ENCODE results near the gene NUB1.

NUB1 gene

DNA sequence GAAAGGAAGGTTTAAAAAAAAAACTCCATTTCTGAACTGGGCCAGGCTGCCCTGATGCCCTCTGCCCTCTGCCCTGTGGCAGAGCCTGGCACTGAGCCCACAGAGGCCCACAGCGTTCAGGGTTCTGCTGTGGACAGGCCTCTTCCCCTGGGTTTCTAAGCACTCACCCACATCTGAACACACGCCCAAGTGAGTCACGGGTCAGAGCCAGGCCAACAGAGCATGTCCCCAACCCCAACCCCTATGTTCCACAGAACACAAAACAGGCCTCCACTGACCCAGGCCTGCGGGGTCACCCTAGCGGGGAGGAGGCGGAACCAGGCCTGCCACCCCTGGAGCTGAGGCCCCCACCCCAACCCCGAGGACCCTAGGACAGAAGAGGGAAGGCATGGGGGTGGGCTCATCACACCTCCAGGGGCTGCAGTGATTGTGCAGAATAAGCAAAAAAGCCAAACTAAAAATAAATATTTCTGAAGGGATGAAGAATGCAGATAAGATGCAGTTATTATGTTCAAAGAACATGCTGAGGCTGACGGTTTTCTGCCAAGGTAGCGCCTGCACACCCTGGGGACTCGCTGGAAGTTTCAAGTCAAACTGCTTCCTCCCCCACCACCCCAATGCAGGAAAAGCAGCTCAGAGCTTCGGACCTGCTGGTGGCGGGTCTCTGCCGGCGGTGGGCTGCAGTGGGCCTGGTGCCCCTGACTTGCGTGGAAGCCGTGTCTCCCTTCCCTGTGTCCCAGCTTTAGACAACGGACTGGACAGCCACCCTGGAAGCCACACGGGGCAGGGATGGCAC, 62.8 kb downstream of the NUB1 start:
- no peaks in the 10 kb centered on the region for H3K9me3 ChIP-seq (ENCODE audit: severe bottlenecking)
- TF ChIP-seq, protein P1, sequence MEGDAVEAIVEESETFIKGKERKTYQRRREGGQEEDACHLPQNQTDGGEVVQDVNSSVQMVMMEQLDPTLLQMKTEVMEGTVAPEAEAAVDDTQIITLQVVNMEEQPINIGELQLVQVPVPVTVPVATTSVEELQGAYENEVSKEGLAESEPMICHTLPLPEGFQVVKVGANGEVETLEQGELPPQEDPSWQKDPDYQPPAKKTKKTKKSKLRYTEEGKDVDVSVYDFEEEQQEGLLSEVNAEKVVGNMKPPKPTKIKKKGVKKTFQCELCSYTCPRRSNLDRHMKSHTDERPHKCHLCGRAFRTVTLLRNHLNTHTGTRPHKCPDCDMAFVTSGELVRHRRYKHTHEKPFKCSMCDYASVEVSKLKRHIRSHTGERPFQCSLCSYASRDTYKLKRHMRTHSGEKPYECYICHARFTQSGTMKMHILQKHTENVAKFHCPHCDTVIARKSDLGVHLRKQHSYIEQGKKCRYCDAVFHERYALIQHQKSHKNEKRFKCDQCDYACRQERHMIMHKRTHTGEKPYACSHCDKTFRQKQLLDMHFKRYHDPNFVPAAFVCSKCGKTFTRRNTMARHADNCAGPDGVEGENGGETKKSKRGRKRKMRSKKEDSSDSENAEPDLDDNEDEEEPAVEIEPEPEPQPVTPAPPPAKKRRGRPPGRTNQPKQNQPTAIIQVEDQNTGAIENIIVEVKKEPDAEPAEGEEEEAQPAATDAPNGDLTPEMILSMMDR (IDR thresholded peaks at IDR 0.05; ENCODE audit: low read depth, low read length), result no peak
- no peak for DNase-seq
- H3K36me3 ChIP-seq, result no peaks in the 10 kb centered on the region
- H3K27me3 ChIP-seq (ENCODE audit: insufficient read depth, low read depth, severe bottlenecking), result peaks cover 9% of the 10 kb centered on the region
- no peak overlapping the region for H3K27ac ChIP-seq
- H3K4me3 ChIP-seq (ENCODE audit: low read depth, low read length), result no peak overlapping the region

- Histone ChIP-seq H3K9me3 (ENCODE audit: severe bottlenecking) (no peaks in the 10 kb centered on the region), H3K36me3 (no peaks in the 10 kb centered on the region), H3K4me3 (ENCODE audit: low read depth, low read length) (no peak overlapping the region), H3K27ac (no peak overlapping the region), H3K27me3 (ENCODE audit: insufficient read depth, low read depth, severe bottlenecking) (peaks cover 12% of the 10 kb centered on the region)
- TF ChIP-seq, protein P1 (IDR thresholded peaks at IDR 0.05; ENCODE audit: low read depth, low read length), result no peak
- no peak for DNase-seq
These were observed 63.4 kb downstream of the NUB1 start for GRCh38 chr7:151405056-151405455.

DNA sequence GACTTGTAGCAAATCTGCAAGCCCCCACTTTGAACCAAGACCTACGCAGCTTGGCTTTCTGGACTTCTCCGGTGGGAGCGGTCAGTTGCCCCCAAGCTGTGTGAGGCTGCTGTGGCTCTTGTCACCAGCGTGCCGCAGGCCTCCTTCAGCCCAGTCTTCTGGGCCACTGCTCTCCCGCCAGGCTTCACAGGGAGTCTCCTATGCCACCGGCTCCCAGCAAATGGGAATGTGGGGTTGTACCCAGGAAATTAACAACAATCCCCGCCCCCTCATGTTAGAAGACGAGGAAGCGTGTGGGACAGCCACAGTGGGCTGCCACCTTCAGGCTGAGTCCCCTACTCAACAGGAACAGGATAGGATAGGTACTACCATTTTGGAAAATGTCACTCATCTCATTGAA, 64.0 kb downstream of the NUB1 start:
- Histone ChIP-seq H3K27ac (no peak overlapping the region), H3K4me3 (ENCODE audit: low read depth, low read length) (no peak overlapping the region), H3K36me3 (no peaks in the 10 kb centered on the region), H3K9me3 (ENCODE audit: severe bottlenecking) (no peaks in the 10 kb centered on the region), H3K27me3 (ENCODE audit: insufficient read depth, low read depth, severe bottlenecking) (peaks cover 12% of the 10 kb centered on the region)
- TF ChIP-seq, protein P1 (IDR thresholded peaks at IDR 0.05; ENCODE audit: low read depth, low read length), result no peak
- DNase-seq, result no peak

DNA sequence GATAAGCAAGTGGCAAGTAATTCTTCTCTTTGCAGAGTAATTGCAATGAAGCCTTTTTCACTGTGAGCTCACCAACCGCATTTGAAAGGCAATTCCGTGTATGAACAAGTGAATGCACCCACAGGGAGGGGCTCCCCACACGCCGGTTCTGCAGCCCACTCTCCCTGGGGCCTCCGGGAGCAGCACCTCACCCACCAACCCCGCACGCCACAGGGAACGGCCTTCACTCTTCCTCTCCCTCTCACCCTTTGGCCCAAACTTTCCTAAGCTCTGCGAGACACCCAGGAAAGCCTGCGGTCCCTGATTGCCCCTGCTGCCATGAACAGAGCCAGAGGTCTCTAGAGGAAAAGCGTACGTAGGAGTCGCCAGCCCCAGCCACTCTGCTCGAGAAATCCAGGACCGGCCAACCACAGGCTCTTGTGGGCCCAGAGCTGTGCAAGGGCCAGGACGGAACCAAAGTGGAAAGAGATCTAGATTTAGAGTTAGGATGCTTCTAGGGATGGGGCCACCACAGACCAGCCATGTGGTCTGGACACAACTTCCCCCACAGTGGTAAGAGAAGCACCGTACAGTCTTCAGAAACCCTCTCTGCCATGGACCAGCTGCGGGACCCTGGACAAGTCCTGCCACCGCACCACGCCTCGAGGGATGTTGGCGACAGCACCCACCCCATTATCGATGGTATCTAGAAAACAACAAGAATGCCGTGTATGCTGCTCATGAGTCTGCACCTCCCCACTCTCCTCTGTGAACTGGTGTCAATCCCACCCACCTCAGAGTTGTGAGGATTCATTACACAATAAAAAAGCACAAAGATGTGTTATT, 64.7 kb downstream of the NUB1 start:
- peaks cover 12% of the 10 kb centered on the region for H3K27me3 ChIP-seq (ENCODE audit: insufficient read depth, low read depth, severe bottlenecking)
- TF ChIP-seq, protein P1 (IDR thresholded peaks at IDR 0.05; ENCODE audit: low read depth, low read length), result no peak
- no peak for DNase-seq
- H3K4me3 ChIP-seq (ENCODE audit: low read depth, low read length), result no peak overlapping the region
- H3K36me3 ChIP-seq, result no peaks in the 10 kb centered on the region
- H3K9me3 ChIP-seq (ENCODE audit: severe bottlenecking), result no peaks in the 10 kb centered on the region
- H3K27ac ChIP-seq, result no peak overlapping the region

DNA sequence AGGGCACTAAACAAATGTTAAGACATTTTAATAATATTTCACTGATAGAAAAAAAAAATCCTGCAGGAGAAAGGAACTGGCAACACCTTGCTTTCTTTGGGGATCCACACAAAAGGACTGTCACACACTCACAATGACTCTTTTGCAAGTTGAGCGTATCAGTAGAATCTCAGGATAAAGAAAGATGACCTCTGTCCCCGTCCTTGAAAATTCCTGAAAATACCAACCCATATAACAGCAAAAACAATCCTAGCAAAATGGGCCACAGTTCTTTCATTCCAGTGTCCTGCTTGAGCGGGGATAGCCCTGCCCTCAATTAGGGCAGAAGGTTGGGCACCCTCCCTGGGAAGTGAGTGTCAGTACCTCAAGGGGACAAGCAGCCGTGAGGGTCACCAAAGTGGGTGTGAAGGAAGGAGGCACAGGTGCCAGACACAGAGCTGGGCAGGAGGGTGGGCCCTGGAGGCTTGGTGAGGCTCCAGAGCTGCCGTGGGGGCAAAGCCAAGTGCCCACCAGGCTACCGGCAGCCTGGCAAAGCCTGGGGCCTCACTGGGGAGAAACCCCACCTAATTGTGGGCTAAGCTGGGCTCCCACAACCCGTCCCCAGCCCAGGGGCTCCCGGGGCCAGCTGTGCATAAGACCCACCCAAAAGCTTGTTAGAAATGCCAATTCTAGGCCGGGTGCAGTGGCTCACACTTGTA, 65.4 kb downstream of the NUB1 start:
- no peak for DNase-seq
- peaks cover 12% of the 10 kb centered on the region for H3K27me3 ChIP-seq (ENCODE audit: insufficient read depth, low read depth, severe bottlenecking)
- no peaks in the 10 kb centered on the region for H3K9me3 ChIP-seq (ENCODE audit: severe bottlenecking)

More for the DNA sequence above, 65.4 kb downstream of the NUB1 start:
- H3K27ac ChIP-seq, result no peak overlapping the region
- no peaks in the 10 kb centered on the region for H3K36me3 ChIP-seq
- TF ChIP-seq, protein P1 (IDR thresholded peaks at IDR 0.05; ENCODE audit: low read depth, low read length), result no peak
- H3K4me3 ChIP-seq (ENCODE audit: low read depth, low read length), result no peak overlapping the region
